ENCODE measurements around the gene ARHGEF1.

The ARHGEF1 gene

GRCh38 chr19:41925208-41926003, 42.4 kb downstream of the ARHGEF1 start:
- DNase-seq (ENCODE audit: extremely low read depth, low read depth), result no peak
- H3K4me3 ChIP-seq (replicated peaks; ENCODE audit: low read depth, low read length), result no peak overlapping the region
- TF ChIP-seq, protein P1, sequence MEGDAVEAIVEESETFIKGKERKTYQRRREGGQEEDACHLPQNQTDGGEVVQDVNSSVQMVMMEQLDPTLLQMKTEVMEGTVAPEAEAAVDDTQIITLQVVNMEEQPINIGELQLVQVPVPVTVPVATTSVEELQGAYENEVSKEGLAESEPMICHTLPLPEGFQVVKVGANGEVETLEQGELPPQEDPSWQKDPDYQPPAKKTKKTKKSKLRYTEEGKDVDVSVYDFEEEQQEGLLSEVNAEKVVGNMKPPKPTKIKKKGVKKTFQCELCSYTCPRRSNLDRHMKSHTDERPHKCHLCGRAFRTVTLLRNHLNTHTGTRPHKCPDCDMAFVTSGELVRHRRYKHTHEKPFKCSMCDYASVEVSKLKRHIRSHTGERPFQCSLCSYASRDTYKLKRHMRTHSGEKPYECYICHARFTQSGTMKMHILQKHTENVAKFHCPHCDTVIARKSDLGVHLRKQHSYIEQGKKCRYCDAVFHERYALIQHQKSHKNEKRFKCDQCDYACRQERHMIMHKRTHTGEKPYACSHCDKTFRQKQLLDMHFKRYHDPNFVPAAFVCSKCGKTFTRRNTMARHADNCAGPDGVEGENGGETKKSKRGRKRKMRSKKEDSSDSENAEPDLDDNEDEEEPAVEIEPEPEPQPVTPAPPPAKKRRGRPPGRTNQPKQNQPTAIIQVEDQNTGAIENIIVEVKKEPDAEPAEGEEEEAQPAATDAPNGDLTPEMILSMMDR (IDR thresholded peaks at IDR 0.05; ENCODE audit: low read depth, low read length, missing control alignments), result no peak

- no peak for DNase-seq (ENCODE audit: extremely low read depth, low read depth)
- TF ChIP-seq, protein P1 (IDR thresholded peaks at IDR 0.05; ENCODE audit: low read depth, low read length, missing control alignments), result no peak
- H3K4me3 ChIP-seq (replicated peaks; ENCODE audit: low read depth, low read length), result no peak overlapping the region
Measured at GRCh38 chr19:41926028-41926762, 43.2 kb downstream of the ARHGEF1 start.

GRCh38 chr19:41926763-41927496, 43.9 kb downstream of the ARHGEF1 start:
- DNase-seq (ENCODE audit: extremely low read depth, low read depth), result no peak
- TF ChIP-seq, protein P1 (IDR thresholded peaks at IDR 0.05; ENCODE audit: low read depth, low read length, missing control alignments), result no peak
- no peak overlapping the region for H3K4me3 ChIP-seq (replicated peaks; ENCODE audit: low read depth, low read length)

GRCh38 chr19:41927497-41928192, 44.7 kb downstream of the ARHGEF1 start:
- TF ChIP-seq, protein P1 (IDR thresholded peaks at IDR 0.05; ENCODE audit: low read depth, low read length, missing control alignments), result no peak
- peak overlapping the region; percentile 24 for H3K4me3 ChIP-seq (replicated peaks; ENCODE audit: low read depth, low read length)
- DNase-seq (ENCODE audit: extremely low read depth, low read depth), result no peak

DNA sequence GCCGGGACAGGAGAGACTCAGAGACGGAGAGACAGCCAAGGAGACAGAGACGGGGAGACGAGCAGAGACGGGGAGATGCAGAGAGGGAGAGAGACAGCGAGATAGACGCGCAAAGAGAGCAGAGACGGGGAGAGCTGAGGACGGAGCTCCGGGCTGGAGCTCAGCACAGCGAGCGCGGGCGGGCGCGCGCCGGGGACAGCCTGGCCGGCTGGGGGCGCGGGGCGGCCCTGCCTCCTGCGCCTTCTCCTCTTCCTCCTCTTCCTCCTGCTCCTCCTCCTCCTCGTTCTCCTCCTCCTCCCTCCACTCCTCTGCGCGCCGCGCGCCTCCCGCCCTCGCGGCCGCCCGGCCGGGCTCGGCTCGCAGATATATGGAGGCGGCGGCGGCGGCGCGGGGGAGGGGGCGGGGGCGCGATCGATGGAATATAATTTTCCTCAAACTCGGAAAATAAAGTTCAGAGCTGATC, 45.3 kb downstream of the ARHGEF1 start, which contains the start of gene ERFL:
Gene ERFL (minus strand): TSS at position 229 of the 463 bp plus-strand sequence. CDS start 15,530 bp downstream, outside the sequence.
- DNase-seq (ENCODE audit: extremely low read depth, low read depth), result no peak
- TF ChIP-seq, protein P1 (IDR thresholded peaks at IDR 0.05; ENCODE audit: low read depth, low read length, missing control alignments), result no peak
- H3K4me3 ChIP-seq (replicated peaks; ENCODE audit: low read depth, low read length), result peak within 1 kb of the TSS; percentile 28
